Endothelial cell of hepatic sinusoid (primary cell): Measurements from ENCODE around the gene SUSD6.

ENCODE experiments used
- in situ Hi-C: cut with HindIII; loops from 2 replicates; pipeline ENCODE4 v1.10.0; 2017; ENCODE audit warnings: low sequenced_read_pairs

SUSD6 gene

DNA sequence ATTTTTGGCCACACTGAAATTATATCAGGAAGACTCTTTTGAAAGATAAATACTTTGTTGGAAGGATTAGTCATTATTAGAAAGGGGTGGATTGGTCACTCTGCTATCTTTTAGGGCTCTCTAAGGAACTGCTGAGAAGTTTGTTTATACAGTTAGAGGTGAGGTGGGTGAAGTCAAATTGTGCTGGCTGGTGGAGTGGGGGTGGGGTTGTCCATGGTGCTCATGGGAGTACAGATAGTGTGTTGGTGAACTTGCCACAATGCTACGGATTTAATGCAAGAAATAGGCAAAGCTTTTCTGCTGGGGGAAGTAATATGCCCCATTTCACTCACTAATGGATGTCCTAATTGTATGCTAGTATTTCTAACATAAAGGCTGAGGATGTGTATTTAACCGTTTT, 35.8 kb downstream of the SUSD6 start:
- in situ Hi-C loops = loop anchor here (5.0 kb wide), 3 partner anchors 50 to 75 kb away; partner anchors contain the start of gene CCDC177

DNA sequence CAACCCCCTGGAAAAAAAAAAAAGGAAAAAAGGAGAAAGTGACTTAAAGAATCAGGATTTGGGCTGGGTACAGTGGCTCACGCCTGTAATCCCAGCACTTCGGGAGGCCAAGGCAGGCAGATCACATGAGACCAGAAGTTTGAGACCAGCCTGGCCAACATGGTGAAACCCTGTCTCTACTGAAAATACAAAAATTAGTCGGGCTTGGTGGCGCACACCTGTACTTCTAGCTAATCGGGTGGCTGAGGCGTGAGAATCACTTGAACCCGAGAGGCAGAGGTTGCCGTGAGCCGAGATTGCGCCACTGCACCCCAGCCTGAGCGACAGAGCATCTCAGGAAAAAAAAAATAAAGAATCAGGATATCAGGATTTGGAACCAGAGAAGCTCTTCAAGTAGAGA, 36.2 kb downstream of the SUSD6 start:
- in situ Hi-C loops = loop anchor here (5.0 kb wide), 3 partner anchors 50 to 75 kb away; partner anchors contain the start of gene CCDC177

GRCh38 chr14:69648480-69649451, 37.4 kb downstream of the SUSD6 start:
- in situ Hi-C loops = loop anchor here (5.0 kb wide), 3 partner anchors 51 to 76 kb away; partner anchors contain the start of gene CCDC177

DNA sequence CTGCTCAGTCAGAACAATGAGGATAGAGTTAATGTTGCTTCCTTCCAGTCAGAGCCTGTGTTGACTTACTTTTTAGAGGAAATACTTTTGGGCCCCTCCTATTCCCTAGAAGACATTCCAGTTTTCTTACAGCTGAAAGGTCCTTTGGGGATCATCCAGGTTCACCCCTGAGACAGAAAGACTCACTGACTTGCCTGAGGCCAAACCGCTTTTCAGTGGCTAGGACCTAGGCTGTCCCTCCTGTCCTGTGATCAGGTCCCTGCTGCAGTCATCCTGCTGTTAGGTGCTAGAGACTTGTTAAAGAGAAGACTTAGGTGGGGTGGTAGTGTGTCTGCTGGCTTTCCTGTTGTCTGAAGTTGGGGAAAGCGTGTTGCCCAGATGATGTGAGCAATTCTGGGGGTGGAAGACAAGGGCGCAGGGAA, 39.6 kb downstream of the SUSD6 start:
- in situ Hi-C loops = no loop called here

DNA sequence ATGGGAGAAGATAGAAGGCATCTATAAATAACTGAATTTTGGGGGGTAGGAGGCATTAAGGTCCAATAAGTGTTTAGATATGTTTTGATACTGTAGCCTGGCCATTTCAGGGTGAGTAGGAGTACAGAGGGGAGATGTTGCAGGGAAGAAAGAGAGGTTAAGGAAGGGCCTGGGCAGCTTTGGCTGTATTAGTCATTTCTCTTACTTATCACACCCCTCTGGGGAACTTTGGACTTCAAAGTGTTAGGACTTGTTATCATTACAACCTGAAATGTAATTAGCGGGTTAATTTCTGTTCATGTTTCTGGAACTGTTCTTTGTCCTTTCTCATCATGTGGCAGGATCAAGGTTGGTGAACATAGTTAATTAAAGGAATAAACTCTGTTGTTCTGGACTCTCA, 40.3 kb downstream of the SUSD6 start:
- in situ Hi-C loops = no loop called here

- in situ Hi-C loops = no loop called here
These were observed 41.7 kb downstream of the SUSD6 start for GRCh38 chr14:69652942-69653684.

DNA sequence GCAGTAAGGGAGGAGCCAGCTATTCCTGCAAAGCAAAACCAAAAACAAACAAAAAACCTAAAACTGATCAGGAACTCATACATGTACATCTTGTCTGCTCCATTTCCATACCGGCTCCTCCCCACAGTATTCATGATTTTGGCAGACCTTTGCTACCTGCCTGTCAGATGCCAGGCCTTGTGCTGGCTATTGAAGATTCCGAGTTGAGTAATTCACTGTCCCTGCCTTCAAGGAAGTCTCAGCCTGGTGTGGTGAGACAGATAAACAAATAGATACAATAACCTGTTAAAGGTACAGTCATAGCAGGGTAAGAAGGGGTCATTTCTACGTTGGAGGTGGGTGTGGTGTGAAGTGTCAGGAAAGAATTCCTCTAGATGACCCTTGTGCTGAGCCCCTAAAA, 42.7 kb downstream of the SUSD6 start:
- in situ Hi-C loops = no loop called here

DNA sequence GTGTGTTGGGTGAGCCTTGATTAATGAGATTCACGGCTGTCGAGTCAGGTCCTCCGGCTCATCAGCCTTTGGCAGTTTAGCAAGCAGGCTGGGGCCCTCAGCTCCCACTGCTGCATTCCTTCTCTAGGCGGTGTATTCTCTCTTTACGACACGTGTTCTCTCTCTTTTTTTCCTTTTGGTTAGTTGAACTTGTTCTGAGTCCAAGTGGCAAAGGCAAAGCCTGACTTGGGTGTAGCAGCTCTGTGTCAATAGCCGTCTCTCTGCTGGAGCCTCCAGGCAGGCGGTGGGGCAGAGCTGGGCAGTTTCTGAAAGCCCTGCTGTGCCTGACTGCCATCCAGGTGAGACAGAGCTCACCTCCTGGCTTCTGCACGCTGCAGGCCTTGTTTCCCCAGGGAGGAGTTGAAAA, 46.6 kb downstream of the SUSD6 start:
- in situ Hi-C loops = no loop called here

DNA sequence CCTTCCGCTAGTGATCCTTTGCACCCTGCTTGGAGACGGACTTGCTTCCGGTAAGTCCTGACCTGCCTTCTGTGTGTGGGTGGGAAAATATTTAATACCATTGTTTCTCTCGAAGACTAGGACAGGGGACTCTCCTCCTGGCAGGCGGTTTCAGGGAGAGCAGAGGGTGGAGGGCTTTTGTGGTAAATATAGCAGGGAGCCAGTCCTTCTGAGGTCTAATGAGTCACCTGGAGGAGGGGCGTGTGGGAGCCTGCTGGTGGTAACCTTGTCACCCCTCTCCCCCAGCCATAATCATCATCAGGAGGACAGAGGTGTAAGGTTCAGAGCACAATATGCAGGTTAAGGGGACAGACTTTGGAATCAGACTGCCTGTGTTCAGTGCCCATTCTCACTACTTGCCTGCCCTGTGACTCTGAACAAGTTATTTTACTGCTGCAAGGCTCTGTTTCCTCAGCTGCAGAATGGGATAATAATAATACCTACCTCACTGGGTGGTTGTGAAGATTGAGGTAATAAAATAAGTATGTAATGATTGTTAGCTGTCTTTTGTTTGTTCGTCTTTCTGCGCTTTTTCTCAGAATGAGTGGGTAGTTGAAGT, 47.4 kb downstream of the SUSD6 start:
- in situ Hi-C loops = no loop called here

DNA sequence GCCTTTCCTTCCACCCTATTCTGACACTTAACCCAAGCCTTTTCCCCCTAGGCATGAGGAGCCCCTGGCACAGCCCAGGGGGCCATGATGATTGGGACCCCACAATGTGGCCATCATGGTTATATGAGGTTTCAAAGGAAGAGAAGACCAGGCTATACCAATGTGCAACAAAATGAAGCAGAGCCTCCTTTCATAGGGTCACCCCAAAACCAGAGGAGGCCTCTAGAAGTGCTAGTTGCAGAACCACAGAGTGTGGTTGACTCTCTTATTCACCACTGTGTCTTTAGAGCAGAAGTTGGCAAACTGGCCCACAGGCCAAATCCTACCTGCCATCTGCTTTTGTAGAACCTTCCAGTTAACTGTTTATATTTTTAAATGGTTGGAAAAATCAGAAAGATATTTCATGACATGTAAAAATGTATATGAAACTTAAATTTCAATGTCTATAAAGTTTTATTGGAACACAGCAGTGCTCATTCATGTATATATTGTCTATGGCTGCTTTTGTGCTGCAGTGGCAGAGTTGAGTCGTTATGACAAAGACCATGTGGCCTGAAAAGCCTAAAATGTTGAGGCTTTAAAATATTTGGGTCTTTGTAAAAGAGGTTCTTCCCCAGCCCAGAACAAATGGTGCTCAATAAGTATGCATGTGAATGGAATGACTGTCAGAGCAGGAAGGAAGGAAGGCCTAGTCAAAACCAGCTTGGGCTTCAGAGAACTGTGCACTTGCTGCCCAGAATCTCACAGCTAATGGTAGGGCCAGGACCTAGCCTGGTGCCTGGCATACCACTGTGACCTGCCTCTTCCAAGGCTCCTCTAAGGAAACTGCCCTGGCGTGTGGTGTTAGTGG, 49.2 kb downstream of the SUSD6 start:
- in situ Hi-C loops = no loop called here

DNA sequence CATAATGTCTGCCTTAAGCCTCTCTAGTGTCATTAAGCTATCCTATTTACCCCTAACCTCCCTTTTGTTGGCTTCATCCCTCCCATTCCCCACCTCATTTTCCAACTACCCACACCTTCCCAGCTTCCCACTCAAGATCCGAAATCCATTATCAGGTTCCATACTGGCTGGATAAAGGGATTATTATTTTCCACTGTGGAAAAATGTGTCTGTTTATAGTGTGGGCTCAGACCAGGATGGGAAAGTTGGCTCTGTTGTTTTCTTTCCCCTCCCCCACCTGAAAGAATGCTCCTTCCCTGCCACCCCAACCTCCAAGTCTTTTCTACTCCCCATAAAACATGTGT, 49.8 kb downstream of the SUSD6 start:
- in situ Hi-C loops = no loop called here

DNA sequence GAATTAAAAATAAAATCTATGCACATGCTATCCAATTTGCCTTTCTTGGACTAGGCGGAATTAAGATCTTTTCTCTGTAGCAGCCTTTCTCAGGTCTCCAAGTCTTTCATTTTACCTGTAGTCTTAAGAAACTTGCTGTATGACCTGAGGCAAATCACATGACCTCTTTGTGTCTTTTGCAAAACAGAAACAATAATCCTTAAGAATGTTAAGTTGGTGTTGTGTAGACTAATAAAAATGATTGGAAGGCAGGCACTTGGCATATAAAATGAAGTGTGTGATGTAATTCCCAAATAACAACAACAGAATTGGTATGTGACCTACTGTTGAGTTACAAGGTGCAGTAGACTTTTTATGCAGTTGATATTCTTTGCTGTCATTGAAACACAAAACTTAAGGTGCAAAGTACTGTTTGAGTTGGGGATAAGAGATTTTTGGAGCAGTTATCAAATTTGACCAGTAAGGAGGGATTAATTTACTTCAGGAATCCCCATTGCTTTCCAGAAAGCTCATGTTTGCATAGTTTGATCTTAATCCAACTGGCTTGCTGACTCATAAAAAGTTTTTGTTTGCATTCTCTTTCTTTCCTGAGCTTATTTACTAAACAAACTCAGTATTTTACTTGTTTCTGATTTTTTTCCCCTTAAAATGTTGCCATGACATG, 51.4 kb downstream of the SUSD6 start:
- in situ Hi-C loops = no loop called here

- in situ Hi-C loops = no loop called here
These were observed 51.9 kb downstream of the SUSD6 start for GRCh38 chr14:69663300-69663643.

DNA sequence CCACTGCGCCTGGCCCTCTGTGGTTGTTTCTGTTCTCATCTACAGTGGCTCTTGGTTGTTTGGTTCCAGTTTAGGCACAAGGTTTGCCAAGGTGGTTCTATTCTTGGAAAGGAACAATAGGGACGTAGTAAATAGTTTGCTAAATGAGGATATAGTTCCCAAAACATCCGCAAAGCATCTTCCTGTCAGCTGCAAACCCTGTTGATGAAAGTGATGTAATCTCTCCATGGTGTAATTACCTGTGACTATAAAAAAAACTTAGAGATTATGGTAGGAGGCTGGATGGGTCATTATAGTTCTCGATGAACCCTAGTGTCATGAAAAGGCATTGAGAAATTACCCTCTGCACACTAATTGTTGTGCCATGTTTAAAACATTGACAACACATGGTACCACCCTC, 52.9 kb downstream of the SUSD6 start:
- in situ Hi-C loops = no loop called here

GRCh38 chr14:69664865-69665526, 53.6 kb downstream of the SUSD6 start:
- in situ Hi-C loops = no loop called here

GRCh38 chr14:69665631-69666030, 54.2 kb downstream of the SUSD6 start:
- in situ Hi-C loops = no loop called here

DNA sequence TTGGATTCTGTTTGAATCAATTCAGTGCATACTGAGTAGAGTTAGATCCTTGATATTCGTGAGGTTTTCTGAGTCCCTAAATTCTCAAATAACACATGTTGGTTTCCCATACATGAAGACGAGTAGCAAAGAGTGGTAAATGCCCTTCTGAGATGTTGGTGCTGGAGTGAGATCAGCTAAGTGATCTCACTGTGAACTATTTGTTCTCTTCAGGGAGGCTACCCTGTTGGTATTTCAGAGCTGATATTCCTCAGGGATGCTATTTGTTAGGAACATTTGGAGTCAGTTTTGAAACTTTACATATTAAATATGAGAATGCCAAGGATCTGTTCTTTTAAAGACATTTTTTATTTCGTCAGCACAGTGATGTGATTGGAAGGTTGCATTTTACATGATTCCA, 54.7 kb downstream of the SUSD6 start:
- in situ Hi-C loops = no loop called here

DNA sequence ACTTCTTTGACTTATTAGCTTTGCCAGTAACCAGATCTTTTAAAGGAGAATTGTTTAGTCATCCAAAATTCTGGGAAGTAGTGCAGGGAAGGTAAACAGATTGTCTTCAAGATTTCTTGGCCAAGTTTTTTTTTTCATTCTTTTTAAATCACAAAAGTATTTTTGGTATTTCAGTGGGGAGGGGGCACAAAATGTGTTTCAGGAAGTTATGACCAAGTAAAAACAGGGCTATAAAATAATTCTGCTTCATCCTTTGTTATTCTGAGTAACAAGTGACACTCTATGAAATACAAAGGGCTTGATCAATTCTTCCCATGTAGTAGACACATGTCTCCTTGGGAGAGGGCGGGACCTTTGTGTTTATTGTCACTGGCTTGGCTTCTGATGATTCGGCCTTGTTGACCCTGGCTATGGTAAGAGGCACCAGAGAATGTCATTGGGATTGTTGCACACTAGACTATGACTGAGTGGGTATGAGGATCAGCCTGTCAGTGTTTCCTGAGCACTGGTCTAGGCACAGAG, 55.4 kb downstream of the SUSD6 start:
- in situ Hi-C loops = no loop called here

DNA sequence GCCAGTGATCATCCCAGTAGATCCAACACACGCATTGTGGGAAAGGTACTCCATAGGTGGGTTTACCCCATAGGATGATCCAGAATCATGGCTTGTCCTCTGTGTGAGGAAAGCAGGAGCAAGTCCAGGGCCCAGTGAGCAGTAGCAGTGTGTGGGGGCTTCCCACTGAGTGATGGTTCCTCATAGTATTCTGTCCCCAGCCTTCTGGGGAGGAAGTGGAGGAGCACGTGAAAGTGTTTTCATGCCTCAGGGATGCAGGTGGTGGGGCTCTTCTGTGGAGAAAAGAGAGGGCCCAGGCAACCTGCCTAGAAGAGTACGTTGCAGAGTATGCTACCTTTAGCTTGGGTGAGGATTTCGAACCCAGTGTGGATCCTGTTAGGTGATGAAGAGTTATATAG, 56.5 kb downstream of the SUSD6 start:
- in situ Hi-C loops = no loop called here
